COLO668 (cell line): ENCODE data around the gene NPFFR2.
"Not testable (repeated sequence)": the region's sequence is repeated elsewhere in the genome, so short reads cannot be mapped to it uniquely, and the experiment has no call there.

ENCODE experiments used
- DNase-seq: peaks from one replicate; lab custom pipeline; 2025; ENCODE audit not compliant: unreplicated experiment; lab: John Stamatoyannopoulos, UW

NPFFR2 gene

DNA sequence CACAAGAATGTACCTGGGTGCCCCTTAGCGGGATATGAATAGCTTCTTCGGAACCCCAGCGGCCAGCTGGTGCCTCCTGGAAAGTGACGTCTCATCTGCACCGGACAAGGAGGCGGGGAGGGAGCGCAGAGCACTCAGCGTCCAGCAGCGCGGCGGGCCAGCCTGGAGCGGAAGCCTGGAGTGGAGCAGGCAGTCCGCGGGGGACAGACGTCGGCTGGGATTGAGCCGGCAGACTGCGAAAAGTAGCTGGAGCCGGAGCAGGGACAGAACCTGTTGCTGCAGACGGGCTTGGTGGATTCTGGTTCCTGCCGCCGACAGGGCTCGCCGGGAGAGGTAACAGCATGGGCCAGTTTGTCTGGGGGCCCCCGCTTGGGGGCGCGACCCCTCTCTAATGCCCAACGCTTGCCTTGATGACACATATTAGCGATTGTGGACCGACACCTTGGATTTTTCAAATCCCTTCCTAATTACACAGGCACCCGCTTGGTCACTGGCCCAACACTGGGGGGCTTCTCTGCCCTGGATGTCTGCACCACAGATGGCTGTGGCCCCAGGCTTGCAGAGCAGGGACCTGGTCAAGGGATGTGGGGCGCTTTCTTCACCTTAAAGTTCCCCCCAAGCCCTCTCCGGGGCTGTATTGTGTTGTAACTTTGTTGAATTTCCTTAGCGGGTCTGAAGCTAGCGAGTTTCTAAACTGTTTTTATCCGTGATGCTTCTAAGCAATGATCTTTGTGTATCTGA, at the start of gene NPFFR2:
NPFFR2 (plus strand) TSS at position 133 of the 741 bp plus-strand sequence. CDS start 96,592 bp downstream, outside the sequence.
- peak; percentile 10 for DNase-seq

DNA sequence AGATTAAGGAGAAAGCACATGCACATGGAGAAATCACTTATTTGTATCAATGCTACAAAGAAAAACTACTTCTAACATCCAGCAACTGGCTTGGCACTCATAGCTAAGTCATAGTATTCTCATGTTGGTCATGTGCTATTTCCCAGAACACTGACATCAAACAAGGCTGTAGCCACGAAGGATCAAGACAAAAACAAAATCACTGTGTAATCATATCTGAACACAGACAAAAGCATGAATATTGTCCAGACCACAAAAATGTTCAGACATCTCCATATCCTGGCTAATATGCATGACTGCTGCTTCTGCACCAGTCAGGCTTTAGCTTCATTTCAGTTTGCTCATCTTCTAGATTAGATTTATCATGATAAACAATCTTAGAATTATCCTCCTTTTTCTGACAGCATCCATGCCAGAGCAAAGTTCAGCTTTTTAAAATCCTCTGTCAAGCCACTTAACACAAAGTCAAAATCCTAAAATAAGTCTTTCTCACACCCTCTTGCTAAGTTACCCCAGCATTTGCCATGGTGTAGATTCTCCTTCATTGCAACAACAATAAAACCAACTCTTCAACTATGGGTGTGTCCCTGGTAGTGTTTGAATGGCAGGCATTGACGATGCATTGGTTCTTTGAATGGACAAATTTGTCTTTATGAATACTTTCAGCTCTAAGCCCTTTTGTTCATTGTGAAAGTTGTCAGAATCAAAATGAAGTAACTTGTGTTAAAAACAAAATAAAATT, 39.1 kb upstream of the NPFFR2 start:
- no peak for DNase-seq

DNA sequence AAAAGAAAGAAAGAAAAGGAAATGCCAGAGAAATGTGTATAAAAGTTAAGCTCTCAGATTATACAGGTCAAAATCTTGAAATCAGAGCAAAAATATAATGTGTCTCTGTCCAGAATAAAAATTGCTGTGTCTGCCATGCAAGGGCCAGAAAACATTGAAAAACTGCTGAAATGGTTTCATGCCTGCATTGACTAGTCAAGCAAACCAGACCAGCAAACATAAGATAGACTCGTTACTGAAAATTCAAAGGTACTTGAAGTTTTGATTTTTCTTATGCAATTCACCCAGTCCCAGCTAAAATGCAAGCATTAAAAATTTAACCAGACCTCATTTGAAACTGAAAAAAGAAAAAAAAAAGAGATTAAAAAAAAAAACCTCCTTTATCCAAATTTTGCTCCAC, 37.2 kb upstream of the NPFFR2 start:
- no peak for DNase-seq

DNA sequence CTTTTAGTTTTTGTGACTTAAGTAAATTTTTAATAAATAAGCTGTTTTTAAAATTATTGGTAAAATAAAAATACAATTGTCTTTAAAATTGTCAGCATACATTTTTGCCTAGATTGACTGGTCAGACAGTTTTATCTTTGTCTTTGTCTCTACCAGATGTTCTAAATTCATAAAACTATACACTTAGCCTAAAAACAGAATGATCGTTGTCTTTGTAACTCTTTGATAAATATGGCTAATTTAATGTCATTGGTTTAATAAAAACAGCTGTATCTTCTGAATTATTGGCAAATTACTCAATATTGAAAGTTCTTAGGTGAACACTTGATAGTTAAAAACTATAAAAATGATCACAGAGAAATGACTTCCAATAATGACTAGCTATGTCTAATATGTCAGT, 36.5 kb upstream of the NPFFR2 start:
- DNase-seq = no peak

DNA sequence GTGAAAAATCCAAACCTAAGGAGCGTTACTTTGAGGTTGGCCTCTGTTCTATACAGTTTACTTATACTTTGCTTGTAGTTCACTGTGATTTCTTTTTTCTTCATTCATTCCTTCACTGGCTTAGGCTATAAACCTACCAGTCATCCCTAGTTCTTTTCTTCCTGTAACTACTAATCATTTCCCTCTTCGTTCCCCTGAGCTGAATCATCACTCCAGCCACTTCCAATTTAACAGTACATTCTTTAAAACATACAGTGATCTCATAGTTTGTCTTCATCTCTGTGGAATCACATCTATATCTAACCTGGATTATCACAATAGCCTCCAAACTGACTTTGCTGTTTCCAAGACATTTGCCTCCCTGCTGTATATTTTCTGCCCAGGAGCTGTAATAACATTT, 25.2 kb upstream of the NPFFR2 start:
- DNase-seq = no peak

DNA sequence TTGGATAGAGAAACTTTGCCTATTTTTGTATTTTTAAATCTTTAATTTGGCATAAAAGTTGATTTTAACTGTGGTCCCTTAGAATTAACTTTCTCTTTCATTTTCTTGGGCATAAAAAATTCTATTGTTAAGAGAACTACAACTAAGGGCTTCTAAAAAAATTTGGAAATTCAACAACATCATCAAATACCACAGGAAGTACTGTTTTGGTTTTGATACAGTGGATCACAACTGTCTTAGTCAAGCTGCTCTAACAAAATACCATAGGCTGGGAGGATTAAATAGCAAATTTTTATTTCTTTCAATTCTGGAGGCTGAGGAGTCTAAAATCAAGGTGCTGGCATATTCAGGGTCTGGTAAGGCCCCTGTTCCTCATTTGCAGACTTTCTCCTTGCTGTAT, 19.9 kb upstream of the NPFFR2 start:
- no peak for DNase-seq

DNA sequence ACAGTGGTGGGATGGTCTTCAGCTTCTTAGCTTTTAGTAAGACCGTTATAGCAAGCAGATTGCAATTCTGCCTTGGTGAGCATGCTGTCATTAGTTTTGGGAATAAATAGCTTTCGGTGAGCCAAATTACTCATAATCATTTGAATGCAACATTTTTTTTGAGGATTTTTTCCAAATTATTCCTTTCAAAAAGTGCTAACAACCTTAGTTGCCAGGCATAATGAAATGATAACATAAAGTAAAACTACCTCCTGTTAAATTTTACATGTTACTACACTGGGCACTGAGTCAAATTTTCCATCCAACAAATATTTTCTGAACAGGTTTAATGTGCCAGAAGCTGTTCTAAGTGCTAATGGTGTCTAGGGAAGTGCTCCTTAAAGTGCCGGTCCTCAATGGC, 15.8 kb upstream of the NPFFR2 start:
- DNase-seq = no peak

DNA sequence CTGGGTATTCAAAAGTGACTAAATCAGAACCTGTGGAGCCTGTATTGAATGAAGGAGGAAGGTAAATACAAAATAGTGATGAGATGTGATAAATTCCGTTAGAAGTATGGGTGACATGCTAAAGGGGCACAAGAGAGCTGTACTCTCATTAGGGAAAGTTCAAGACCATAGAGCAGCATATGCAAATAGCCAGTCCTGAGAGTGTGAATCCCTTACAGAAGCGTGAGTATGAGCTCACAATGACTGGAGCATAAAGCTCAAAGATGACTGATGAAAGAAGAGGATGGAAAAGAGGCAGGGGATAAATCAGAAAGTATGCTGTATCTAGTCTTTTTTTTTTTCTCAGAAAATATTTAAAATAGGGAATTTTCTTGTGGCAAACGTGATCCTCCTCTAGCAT, 12.1 kb upstream of the NPFFR2 start:
- DNase-seq = no peak

DNA sequence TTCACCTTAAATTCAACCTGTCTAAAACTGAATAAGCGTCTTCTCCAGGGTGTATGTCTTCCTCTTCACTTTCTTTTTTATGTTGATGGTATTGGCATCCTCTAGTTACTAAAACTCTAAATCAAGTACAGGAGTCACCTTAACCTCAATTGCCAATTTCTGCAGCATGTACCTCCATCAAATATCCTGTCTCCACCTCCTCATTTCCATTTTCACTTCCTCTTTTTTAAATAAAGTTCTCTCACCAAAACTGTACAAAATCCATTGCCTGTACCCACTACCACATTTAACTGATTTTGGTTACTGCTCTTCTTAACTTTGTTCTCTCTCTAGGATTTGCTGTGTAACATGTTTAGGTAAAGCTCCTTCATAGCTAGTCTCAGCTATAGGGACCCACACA, 9.2 kb upstream of the NPFFR2 start:
- no peak for DNase-seq

DNA sequence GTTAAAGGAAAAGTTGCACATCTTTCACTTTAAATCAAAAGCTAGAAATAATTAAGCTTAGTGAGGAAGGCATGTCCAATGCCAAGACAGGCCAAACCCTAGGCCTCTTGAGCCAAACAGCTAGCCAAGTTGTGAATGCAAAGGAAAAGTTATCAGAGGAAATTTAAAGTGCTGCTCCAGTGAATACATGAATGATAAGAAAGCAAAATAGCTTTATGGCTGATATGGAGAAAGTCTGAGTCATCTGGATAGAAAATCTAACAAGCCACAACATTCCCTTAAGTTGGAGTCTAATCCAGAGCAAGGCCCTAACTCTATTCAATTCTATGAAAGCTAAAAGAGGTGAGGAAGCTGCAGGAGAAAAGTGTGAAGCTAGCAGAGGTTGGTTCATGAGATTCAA, 23.8 kb downstream of the NPFFR2 start:
- no peak for DNase-seq

DNA sequence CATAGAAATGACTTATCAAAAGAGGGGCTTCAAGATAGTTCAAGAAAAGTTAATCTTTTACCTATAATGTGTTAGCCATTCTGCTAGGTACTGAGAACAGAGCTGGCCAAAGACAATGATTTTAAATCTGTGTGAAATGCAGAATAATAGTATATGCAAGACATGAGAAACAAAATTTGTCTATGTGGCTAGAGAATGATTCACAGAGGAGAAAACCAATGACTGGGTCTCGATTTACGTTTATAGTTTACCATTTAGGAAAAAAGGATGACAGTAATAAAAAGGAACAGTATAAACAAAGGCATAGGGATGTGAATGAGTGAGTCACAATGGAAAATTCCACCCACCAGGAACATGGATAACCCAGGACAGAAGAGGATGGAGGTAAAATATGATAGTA, 31.9 kb downstream of the NPFFR2 start:
- no peak for DNase-seq

DNA sequence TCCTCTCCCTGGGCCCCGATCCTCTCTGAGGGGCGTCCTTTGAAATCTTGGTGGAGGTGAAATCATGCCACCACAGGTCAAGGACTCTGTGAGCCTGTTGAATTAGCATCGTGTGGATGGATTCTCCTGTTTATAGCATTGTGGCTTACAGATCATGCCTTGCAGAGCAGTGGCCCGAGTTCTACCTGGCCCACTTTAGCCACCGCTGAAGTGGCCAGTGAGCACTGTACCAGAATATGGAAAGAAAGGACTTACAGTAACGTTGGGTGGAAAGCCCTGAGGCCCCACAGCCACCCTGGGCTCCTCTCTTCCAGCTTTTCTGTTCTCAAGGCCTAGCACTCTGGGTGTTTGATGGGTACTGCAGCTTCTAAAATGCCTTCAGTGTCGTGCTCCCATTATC, 35.3 kb downstream of the NPFFR2 start:
- no peak for DNase-seq

DNA sequence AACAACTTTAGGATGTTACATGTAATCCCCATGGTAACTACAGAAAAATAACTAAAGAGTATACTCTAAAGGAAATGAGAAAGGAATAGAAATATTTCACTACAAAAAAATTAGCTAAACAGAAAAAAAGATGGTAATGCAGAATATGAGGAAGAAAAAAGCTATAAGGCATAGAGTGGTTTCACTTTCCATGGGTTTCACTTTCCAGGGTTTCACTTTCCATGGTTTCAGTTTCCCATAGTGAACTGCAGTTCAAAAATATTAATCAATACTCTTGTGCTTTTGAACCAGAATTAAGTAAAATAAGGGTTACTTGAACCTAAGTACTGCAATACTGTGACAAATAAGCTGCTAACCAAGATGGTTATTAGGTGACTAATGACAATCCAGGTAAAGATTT, 42.0 kb downstream of the NPFFR2 start:
- no peak for DNase-seq

DNA sequence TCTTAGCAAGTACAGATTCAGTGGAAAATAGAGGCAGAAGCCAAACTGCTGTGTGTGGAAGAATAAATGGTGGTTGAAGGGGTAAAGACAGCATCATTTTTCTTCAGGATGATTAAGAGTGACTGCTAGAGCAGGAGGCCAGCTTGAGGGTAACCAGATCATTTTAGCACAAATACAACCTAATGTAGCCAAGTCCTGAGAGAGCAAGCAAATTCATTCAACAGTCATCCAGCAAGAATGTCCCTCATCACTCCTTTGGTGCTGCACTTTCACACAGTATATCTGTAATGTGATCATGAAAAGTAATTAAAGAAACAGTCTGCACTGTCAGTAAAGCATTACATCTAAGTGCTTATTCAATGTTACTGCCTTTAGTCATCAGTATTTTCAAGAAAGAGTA, 44.8 kb downstream of the NPFFR2 start:
- DNase-seq = no peak

DNA sequence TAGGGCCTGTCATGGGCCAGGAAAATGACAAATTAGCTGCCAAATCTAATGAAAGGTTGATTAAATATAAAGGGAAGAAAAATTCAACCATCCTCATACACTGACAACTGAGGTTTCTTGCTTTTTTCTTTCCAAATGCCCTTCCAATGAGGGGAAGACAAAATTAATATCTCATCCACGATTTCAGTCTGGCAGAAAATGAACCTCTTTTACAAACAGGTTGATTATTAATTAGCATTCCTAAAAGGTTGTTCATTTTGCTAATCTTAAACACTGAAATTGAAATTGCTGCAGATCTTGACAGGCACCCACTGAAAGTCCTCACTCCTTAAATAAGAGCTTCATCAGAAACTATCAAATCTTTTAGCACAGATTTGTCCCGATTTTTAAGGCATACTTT, 45.5 kb downstream of the NPFFR2 start:
- no peak for DNase-seq

DNA sequence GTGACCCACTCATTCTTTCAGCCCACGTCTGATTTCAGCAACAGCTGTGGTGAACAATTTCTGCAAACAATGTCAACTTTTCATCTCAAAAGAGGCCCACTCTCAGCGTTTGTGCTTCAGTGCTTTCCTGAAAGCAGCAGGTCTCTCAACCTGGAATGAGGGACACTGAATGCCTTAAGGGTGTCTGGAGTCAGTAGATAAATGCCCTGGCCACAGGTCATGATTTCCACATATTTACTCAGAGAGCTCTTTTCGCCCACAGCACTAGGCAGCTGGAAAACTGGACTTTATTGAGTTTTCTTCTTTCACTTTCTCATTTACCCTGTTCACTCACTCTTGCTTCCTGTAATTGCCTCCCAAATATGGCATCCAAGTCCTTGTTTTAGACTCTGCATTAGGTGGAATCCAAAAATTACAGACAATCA, 52.8 kb downstream of the NPFFR2 start:
- no peak for DNase-seq

DNA sequence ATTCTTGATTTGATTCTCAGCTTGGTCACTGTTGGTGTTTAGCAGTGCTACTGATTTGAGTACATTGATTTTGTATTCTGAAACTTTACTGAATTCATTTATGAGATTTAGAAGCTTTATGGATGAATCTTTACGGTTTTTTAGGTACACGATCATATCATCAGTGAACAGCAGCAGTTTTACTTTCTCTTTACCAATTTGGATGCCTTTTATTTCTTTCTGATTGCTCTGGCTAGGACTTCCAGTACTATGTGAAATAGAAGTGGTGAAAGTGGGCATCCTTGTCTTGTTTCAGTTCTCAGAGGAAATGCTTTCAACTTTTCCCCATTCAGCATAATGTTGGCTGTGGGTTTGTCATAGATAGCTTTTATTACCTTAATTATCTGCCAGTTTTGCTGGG, 58.8 kb downstream of the NPFFR2 start:
- not testable (repeated sequence) for DNase-seq

DNA sequence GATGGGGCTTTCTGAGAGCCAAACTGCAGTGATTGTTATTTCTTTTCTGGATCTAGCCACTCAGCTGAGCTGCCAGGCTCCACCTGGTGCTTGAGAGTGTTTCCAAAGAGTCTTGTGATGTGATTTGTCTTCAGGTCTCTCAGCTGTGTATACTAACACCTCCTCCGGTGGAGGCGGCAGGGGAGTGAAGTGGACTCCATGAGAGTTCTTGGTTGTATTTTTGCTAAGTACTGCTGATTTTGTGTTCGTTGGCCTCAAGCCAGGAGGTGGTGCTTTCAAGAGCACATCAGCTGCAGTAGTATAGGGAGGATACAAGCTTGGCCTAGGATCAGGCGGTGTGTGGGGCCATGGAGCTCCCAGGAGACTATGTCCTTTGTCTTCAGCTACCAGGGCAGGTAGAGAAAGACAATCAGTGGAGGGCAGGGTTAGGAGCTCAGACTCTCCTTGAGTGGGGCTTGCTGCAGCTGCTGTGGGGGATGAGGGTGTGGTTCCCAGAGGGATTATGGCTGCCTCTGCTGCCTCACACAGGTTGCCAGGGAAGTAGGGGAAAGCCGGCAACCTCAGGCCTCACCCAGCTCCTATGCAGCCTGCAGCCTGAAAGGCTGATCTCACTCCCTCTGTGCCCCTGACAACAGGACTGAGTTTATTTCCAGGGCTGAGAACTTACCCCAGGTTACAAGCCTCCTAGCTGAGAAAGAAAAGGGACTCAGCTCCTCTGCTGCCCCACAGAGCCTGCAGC, 62.4 kb downstream of the NPFFR2 start:
- peak; percentile 42 for DNase-seq

DNA sequence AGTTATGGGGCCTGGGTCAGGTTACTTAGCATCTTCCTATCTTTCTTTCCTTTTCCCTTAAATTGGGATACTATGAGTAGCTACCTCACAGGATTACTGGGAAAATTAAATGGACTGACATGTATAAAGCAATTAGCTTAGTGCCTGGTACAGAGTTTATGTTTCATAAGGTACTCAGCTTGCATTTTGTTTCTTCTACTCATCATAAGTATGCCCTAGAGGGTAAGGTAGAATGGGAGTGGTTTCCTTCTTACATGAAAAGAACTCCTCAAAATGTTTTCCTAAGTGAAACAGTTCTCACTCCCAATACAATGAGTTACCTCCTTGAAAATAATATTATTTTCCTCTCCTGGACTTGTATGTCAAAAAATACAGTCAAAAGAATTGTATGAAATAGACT, 75.7 kb downstream of the NPFFR2 start:
- no peak for DNase-seq

DNA sequence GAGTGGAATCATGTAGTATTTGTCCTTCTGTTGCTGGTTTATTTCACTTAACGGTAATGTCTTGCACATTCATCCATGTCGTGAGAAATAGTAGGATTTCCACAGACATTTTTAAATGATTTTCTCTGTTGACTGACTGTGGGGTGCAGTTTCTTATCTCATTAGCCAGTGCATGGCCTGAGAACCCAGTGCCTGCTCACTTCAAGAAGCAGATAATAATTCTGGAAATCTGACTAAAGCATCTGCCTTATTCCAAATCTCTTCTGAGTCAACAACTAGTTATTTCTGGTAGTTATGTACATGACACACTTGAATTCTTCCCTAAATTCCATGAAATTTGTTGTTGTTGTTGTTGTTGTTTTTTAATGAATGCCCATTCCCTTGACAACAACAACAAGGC, 77.6 kb downstream of the NPFFR2 start:
- no peak for DNase-seq

DNA sequence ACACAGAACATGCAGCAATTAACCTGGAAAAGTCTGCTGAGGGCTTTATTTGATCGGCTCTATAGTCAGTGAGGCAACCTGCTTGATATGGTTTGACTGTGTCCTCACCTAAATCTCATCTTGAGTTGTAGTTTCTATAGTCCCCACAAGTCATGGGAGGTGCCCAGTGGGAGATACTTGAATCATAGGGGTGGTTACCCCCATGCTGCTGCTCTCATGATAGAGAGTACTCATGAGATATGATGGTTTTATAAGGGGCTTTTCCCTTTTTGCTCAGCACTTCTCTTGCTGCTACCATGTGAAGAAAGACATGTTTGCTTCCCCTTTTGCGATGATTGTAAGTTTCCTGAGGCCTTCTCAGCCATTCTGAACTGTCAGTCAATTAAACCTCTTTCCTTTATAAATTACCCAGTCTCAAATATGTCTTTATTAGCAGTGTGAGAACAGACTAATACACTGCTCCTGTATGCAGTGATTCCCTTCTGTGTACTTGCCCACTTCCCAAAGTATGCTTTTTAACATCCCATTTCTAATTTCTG, 78.2 kb downstream of the NPFFR2 start:
- no peak for DNase-seq

DNA sequence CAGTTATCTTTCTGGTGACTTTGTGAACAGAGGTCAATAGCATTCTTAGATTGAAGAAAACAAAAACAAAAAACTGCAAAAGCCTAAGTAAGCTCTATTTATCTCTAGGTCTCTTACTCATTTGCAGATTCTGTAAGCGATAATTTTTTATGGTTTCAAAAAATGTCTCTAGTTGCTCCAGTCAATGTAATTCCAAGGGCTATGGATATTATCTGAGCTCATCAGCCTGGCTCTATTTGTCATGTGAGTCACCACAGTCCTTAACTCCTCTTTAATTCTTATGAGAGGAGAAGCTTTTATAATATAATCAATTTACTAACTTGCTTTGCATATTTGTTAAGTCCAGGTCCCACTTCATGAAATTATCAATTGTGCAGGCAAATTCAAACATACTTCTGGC, 79.1 kb downstream of the NPFFR2 start:
- DNase-seq = no peak
